PC-9 (cell line): ENCODE measurements around the gene CROT. TPM values are rescaled to one million over a fixed set of nuclear protein-coding genes. Genes with fewer than 3 reads are reported as not detected.
A peak's percentile ranks its signal among the peaks of the same experiment; 100 is the strongest.

Experiments used
- BruUV-seq: library from RNA; stranded (reverse); fragments of 400-500 nt; replicated peaks from 2 replicates; lab custom pipeline; 2021; lab: Mats Ljungman, UMichigan
- CTCF ChIA-PET: fragments of 300-600 bp; sonication (Branson Sonifier 250); formaldehyde crosslinking; loops from one replicate; lab custom pipeline; 2022; ENCODE audit warnings: antibody characterized with exemption; lab: Charles Lee
- POLR2A ChIA-PET: fragments of 300-600 bp; sonication (Branson Sonifier 250); formaldehyde crosslinking; loops from one replicate; lab custom pipeline; 2022; ENCODE audit warnings: antibody characterized with exemption; ENCODE audit not compliant: unreplicated experiment; lab: Charles Lee
- DNase-seq, 2 experiments: peaks; one replicate each; pipeline versions ENCODE4 v3.0.0 to v3.0.0-alpha.2; 2015 to 2022; ENCODE audit warnings: mixed read lengths in 1 of 2
- H2AFZ ChIP-seq: fragments of 200-600 bp; sonication (generic); 2 replicates; pipeline ENCODE4 v1.8.1; 2017; ENCODE audit warnings: antibody characterized with exemption
- H3F3A ChIP-seq: fragments of 200-600 bp; sonication (generic); 2 replicates; pipeline ENCODE4 v1.8.1; 2017; ENCODE audit warnings: antibody characterized with exemption, mild to moderate bottlenecking, low read depth; ENCODE audit not compliant: insufficient read depth
- H3K27ac ChIP-seq: fragments of 200-600 bp; sonication (generic); 2 replicates; pipeline ENCODE4 v1.6.1; 2016; ENCODE audit warnings: mixed run types
- H3K27me3 ChIP-seq: fragments of 200-600 bp; sonication (generic); 2 replicates; pipeline ENCODE4 v1.6.1; 2016; ENCODE audit warnings: low read depth, mixed run types; ENCODE audit not compliant: insufficient read depth
- H3K36me3 ChIP-seq: fragments of 200-600 bp; sonication (generic); 2 replicates; pipeline ENCODE4 v1.6.1; 2016; ENCODE audit warnings: low read depth, mixed run types
- H3K4me1 ChIP-seq: fragments of 200-600 bp; sonication (generic); replicated peaks from 2 replicates; pipeline ENCODE4 v1.6.1; 2016; ENCODE audit warnings: mixed run types; ENCODE audit not compliant: insufficient read depth
- H3K4me2 ChIP-seq: fragments of 200-600 bp; sonication (generic); 2 replicates; pipeline ENCODE4 v1.6.1; 2017; ENCODE audit warnings: mixed run types
- H3K4me3 ChIP-seq: fragments of 200-600 bp; sonication (generic); 2 replicates; pipeline ENCODE4 v1.6.1; 2016; ENCODE audit warnings: mixed run types
- H3K79me2 ChIP-seq: fragments of 200-600 bp; sonication (generic); 2 replicates; pipeline ENCODE4 v1.6.1; 2017; ENCODE audit warnings: low read depth, mixed run types
- H3K9me2 ChIP-seq: fragments of 200-600 bp; sonication (generic); 2 replicates; pipeline ENCODE4 v1.8.1; 2017; ENCODE audit warnings: mild to moderate bottlenecking; ENCODE audit not compliant: insufficient read depth
- H3K9me3 ChIP-seq: fragments of 200-600 bp; sonication (generic); 2 replicates; pipeline ENCODE4 v1.8.1; 2016; ENCODE audit warnings: low read depth; ENCODE audit not compliant: insufficient read depth
- H4K20me1 ChIP-seq: fragments of 200-600 bp; sonication (generic); 2 replicates; pipeline ENCODE4 v1.8.1; 2017; ENCODE audit not compliant: insufficient read depth
- EZH2 ChIP-seq: fragments of 200-600 bp; sonication (generic); IDR thresholded peaks from 2 replicates; pipeline ENCODE4 v1.8.0; 2017; ENCODE audit warnings: antibody characterized with exemption, low read depth
- intact Hi-C: fragments of 100-400 bp; cut with micrococcal nuclease; formaldehyde crosslinking; loops from one replicate; pipeline ENCODE4 v1.10.0; 2022; ENCODE audit not compliant: unreplicated experiment
- total RNA-seq: library from RNA; stranded (reverse); gene quantifications from 2 replicates; pipeline ENCODE4 v1.2.3, GENCODE V29; 2021
- TF ChIP-seq, protein P1 (sequence below): fragments of 200-600 bp; sonication (generic); conservative IDR thresholded peaks from 2 replicates; pipeline ENCODE4 v1.6.1; 2017; ENCODE audit warnings: mixed run types, antibody characterized with exemption, mild to moderate bottlenecking, moderate library complexity

The CROT gene
- total RNA-seq, 1 experiment from 2014 or later = 15.2 TPM

- no TSS peak for BruUV-seq
- no peaks in the 10 kb centered on the region for H3K79me2 ChIP-seq
- no peak for DNase-seq
- ChIA-PET POLR2A (no interaction called here), CTCF (no interaction called here)
- peaks cover 17% of the 10 kb centered on the region for H3K4me1 ChIP-seq
- intact Hi-C loops = loop anchor here (2.0 kb wide), 1 partner anchor 72 kb away; no protein-coding TSS in a partner anchor
- H3K36me3 ChIP-seq = no peaks in the 10 kb centered on the region
- H4K20me1 ChIP-seq = no peaks in the 10 kb centered on the region
- no peaks in the 10 kb centered on the region for H3K27me3 ChIP-seq
- TF ChIP-seq, protein P1, sequence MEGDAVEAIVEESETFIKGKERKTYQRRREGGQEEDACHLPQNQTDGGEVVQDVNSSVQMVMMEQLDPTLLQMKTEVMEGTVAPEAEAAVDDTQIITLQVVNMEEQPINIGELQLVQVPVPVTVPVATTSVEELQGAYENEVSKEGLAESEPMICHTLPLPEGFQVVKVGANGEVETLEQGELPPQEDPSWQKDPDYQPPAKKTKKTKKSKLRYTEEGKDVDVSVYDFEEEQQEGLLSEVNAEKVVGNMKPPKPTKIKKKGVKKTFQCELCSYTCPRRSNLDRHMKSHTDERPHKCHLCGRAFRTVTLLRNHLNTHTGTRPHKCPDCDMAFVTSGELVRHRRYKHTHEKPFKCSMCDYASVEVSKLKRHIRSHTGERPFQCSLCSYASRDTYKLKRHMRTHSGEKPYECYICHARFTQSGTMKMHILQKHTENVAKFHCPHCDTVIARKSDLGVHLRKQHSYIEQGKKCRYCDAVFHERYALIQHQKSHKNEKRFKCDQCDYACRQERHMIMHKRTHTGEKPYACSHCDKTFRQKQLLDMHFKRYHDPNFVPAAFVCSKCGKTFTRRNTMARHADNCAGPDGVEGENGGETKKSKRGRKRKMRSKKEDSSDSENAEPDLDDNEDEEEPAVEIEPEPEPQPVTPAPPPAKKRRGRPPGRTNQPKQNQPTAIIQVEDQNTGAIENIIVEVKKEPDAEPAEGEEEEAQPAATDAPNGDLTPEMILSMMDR = no peak
- no peak for TF ChIP-seq EZH2
- peak overlapping the region; percentile 98 for H3K4me2 ChIP-seq
- H3K27ac ChIP-seq = no peak overlapping the region
- peak overlapping the region; percentile 93 for H3K4me3 ChIP-seq
- H3K9me2 ChIP-seq = no peaks in the 10 kb centered on the region
- no peaks in the 10 kb centered on the region for H3K9me3 ChIP-seq
- peak overlapping the region; percentile 100 for H2AFZ ChIP-seq
- H3F3A ChIP-seq = no peaks in the 10 kb centered on the region
These were observed 1.0 kb upstream of the CROT start for GRCh38 chr7:87344446-87344845.

GRCh38 chr7:87345962-87346371 is 503 bp downstream of the CROT start:
- BruUV-seq = TSS peak; percentile 63
- no peak for TF ChIP-seq EZH2
- TF ChIP-seq, protein P1 = no peak
- H3K4me3 ChIP-seq = peak overlapping the region; percentile 93

DNA sequence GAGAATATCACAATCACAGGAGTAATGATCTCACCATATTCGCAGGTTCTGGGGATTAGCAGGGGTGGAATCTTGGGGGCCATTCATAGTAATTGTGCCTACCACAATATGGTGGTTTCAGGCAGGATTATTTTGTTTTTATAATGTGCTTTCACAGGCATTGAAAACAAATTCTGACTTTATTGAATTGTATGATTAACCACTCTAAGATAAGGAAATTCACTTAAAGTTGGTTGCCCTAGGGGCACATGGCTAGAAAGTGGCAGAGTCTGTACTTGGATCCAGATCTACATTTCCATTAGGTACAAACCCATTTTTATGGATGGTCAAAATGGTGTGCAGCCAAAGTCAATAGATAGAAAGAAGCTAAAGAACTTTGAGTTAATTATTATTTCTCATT is 1.7 kb downstream of the CROT start:
- H3K9me2 ChIP-seq = no peaks in the 10 kb centered on the region
- POLR2A ChIA-PET = no interaction called here
- no peak overlapping the region for H3K4me2 ChIP-seq
- H3K9me3 ChIP-seq = no peaks in the 10 kb centered on the region
- TF ChIP-seq EZH2 = no peak
- TF ChIP-seq, protein P1 = no peak
- no peak for DNase-seq
- CTCF ChIA-PET = no interaction called here
- no peaks in the 10 kb centered on the region for H3K79me2 ChIP-seq
- H3K4me3 ChIP-seq = no peak overlapping the region
- H3F3A ChIP-seq = no peaks in the 10 kb centered on the region
- no peak overlapping the region for H2AFZ ChIP-seq
- H3K36me3 ChIP-seq = no peaks in the 10 kb centered on the region
- no peak overlapping the region for H3K27ac ChIP-seq
- intact Hi-C loops = no loop called here
- no peaks in the 10 kb centered on the region for H4K20me1 ChIP-seq
- no peaks in the 10 kb centered on the region for H3K27me3 ChIP-seq
- H3K4me1 ChIP-seq = peaks cover 17% of the 10 kb centered on the region
- BruUV-seq = no TSS peak

More at GRCh38 chr7:87345962-87346371, 503 bp downstream of the CROT start:
- intact Hi-C loops = loop anchor here (1.0 to 2.0 kb wide), 3 partner anchors 27 to 71 kb away; no protein-coding TSS in a partner anchor
- Histone ChIP-seq H3K4me1 (peaks cover 17% of the 10 kb centered on the region), H3K9me3 (no peaks in the 10 kb centered on the region), H3K79me2 (no peaks in the 10 kb centered on the region), H3K27ac (no peak overlapping the region), H3K9me2 (no peaks in the 10 kb centered on the region), H3F3A (no peaks in the 10 kb centered on the region), H4K20me1 (no peaks in the 10 kb centered on the region), H3K36me3 (no peaks in the 10 kb centered on the region), H3K4me2 (peak overlapping the region; percentile 98), H2AFZ (peak overlapping the region; percentile 100), H3K27me3 (no peaks in the 10 kb centered on the region)
- POLR2A ChIA-PET = interaction anchor here (0.6 kb wide), 2 partner anchors 10 to 11 kb away, joined by 4 read pairs; no protein-coding TSS in a partner anchor
- DNase-seq = peak in 1 of 2 experiments; percentile 49
- CTCF ChIA-PET = interaction anchor here (0.6 to 1.1 kb wide), 4 partner anchors 27 to 198 kb away, joined by 3 read pairs; no protein-coding TSS in a partner anchor
